Pons (tissue), 1 donor: ENCODE measurements around the gene CFAP61.
"Not testable (repeated sequence)": the region's sequence is repeated elsewhere in the genome, so short reads cannot be mapped to it uniquely, and the experiment has no call there.

ENCODE experiments used
- DNase-seq: peaks from one replicate; pipeline ENCODE4 v3.0.0-alpha.2; 2016; ENCODE audit warnings: low spot score

CFAP61 gene

DNA sequence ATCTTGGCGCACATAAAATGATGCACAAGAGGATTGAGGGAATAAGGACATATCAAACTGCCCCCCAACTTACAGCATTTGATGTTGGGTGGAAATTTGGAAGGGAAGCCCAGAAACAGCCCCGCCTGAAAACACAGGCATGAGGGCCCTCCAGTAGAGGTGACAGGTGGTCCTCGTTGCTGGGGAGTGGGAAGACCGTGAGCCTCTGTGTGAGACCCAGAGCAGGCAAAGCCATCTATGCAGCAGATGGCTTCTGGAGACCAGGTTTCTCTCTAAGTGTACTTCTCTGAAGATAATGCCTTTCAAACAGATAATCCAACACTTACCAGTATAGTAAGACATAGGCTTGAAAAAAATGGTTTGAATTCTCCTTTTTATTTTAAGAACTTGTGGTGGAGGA, 183.3 kb downstream of the CFAP61 start:
- DNase-seq = no peak

DNA sequence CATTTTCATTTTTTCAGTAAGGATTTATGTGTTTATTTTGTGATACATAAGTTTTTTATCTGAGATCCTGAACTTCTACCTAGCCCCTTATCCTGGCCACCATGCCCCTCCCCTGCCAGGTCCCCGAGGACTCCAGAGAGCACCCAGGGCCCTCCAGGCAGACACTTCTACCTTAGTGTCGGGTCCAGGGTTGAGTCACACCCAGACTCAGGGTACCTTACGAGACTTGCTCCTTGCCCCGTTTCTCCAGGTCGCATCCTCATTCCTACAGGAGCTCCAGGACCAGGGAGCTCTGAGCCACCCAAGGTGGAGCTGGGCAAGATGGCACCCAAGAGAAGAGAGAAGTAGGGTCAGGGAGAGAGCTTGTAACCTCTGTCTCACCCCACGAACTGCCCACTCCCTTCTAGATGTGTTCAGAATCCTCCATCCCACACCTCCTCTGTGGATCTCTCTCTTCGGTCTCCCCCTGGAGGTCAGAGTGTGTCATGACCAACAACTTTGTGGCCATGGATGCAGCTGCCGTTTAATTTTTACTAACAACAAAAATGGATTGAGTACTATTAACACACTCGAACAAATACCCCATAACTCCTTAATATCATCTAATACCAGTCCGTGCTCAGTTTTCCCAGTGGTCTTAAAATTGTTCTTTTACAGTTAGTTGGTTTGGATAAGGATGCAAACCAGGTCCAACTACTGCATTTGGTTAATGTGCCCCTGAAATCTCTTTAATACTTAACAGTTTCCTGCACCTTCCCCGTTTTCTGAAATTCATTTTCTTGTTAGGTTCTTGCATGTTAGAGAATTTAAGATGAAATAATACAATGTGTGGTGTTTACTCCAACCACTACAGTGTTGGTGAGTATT, 185.0 kb downstream of the CFAP61 start:
- DNase-seq = peak; percentile 60

DNA sequence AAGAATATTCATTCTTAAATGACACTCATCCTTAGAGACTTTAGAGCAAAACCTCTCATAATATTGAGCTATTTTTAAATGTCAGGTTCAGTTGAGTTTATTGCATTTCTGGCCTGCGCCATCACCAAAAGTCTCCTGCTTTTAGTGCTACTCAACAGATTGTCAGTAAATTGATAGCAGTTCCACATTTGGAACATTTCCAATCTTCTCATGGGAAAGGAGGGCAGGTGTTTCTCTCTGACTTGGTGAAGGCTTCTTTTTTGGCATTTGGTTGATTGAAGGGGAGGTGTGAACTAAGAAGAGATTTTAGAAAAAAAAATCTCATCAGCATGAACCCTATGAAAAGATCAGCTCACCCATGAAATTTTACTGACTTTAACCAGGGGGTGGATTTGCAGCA, 189.6 kb downstream of the CFAP61 start:
- DNase-seq = no peak

DNA sequence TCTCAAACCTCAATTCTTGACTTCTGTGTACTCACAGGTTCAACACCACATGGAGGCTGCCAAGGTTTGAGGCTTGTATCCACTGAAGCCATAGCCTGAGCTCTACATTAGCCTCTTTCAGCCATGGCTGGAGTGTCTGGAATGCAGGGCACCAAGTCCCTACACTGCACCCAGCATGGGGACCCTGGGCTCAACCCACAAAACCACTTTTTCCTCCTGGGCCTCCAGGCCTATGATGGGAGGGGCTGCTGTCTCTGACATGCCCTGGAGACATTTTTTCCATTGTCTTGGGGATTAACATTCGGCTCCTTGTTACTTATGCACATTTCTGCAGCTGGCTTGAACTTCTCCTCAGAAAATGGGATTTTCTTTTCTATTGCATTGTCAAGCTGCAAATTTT, 192.1 kb downstream of the CFAP61 start:
- DNase-seq = not testable (repeated sequence)

DNA sequence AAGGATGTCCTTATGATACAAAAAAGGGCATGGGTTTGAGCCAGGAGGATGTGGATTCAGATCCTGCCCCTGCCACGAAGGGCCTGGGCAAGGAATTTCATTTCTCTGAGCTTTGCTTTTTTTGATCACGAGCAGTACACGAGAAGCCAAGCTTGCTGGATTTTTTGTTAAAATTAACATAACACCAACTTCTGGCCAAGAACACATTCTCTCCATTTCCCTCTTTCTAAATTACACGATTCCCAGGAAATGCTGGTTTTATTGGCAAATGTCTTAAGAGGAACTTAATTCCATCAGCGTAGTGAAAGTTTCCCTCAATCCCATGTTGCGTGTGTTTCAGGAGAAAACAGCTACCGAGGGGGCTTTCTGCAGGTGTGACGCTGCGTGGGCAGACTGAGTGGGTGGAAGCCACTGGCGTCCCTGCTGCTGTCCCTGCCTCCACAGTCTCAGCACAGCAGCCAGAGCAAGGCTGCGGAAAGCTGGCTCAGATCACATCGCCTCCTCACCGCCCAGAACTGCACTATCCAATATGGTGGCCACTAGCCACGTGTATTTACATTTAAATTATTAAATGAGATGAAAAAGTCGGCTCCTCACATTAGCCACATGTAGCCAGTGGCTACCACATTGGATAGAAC, 194.8 kb downstream of the CFAP61 start:
- DNase-seq = no peak

DNA sequence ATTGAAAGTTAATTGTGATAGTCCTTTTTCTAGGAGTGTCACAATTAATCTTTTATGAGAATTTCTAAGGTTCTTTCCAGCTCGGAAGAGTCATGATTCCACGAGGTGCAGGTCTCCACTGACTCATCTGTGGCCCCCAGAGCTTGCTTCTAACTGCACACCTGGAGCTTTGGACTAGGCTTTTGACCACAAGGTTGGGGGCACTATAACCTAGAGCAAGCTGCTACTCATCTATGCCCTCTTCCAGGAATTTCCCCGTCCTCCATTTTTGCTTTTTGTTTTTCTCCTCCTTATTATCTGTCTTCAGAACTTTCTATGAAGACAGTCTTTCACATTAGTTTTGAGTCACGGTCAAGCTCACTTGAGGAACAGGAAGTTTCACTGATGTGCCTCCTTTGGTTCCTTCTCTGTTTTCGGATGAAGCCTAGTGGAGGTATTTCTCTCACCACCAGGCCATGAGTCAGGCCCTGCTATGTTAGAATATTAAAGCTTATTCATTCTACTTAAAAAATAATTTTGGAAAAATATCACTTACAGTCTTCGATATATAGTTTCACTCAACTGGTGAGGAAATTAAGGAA, 196.4 kb downstream of the CFAP61 start:
- DNase-seq = no peak

DNA sequence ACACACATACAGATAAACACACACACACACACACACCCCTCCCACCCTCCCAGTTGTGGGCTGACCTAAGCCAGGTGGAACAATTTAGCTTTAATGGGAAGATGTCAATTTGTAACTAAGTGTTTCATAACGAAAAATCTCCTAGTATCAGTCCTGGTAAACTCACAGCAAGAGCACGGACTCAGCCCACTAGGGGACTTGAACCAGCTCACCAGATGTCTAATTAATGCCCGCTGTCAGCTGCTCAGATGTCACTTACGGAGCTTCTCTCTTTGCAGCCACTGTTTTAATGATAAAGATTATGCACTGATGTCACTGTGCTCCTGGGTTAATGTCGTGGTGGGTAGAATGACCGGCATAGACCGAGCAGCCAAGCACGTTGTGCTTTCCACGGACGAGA, 199.0 kb downstream of the CFAP61 start:
- no peak for DNase-seq

DNA sequence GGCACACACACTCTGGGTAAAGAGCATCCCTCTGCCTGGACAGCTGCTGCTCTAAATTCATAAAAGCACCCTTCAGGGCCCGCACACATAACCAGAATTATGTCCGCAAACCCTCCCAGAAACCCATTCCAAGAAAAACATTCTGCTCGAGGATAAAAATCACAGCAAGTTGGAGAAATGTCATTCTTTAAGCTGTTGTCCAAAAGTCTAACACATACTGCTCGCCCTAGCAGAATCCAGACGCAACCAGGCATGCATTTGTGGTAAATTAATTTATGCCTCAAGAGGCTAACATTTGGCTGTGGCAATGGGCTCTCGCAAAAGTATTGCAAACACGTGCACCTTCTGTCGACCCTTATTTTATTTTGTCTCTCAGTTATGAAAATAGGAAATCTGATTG, 199.5 kb downstream of the CFAP61 start:
- no peak for DNase-seq

DNA sequence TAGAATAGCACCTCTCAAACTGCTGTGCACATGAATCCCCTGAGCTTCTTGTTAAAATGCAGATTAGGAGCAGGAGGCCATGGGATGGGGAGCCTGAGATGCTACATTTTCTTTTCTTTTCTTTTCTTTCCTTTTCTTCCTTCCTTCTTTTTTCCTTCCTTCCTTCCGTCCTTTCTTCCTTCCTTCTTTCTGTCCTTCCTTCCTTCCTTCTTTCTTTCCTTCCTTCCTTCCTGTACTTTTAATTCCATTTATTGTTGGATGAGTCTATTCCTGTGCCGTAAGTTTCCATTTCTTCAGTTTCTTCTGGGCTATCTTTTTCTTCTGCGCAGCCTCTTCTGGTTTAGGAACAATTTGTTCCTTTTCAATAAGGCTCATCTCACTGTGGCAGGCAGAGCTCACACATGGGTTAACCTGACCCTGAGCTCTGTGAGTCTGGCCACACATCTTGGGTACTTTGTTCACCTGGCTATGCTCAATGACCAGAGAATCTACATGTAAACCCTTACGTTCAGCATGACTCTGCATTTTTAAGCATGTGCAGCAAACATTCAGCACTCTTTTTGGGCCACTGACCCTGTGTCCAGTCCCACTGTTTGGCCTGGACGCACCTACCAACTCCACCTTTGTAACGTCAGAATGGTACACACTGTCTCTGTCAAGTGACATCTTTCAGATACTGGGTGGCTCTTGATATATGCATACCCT, 200.9 kb downstream of the CFAP61 start:
- no peak for DNase-seq

DNA sequence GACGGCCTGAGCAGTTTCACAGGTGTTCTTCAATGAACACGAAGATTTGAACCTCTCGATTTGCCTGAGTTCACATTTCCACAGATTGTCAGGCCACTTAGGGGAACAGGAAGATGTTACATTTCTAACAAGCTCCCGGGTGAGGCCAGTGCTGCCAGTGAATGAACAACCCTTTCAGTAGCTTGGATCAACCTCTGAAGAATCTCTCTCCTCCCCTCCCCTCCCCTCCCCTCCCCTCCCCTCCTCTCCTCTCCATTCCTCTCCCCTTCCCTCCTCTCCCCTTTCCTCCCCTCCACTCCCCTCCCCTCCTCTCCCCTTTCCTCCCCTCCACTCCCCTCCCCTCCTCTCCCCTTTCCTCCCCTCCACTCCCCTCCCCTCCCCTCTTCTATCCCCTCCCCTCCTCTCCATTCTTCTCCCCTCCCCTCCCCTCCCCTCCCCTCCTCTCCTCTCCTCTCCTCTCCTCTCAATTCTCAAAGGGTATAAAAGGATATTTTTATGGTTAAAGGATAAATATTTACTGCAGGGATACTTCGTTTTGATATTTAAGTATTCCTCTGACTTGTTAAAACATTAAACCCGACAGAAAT, 201.5 kb downstream of the CFAP61 start:
- DNase-seq = no peak

DNA sequence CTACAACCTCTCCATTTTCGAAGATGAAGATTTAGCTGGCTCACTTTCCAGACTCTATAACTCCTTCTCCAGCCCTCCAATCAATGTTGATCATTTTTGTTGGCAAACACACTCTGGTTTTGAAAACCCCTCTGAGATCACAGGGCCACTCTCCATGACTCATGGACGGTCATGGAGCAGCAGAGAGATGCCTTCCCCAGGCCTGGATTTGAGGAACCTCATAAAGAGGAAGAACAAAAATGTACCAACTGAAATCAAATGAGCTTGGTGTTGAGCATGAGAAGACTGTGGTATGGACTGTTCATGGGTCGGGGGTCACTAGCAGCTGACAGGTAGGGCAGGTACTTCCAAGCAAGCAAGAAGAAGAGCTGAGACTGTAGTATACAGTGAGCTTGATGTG, 202.8 kb downstream of the CFAP61 start:
- no peak for DNase-seq

DNA sequence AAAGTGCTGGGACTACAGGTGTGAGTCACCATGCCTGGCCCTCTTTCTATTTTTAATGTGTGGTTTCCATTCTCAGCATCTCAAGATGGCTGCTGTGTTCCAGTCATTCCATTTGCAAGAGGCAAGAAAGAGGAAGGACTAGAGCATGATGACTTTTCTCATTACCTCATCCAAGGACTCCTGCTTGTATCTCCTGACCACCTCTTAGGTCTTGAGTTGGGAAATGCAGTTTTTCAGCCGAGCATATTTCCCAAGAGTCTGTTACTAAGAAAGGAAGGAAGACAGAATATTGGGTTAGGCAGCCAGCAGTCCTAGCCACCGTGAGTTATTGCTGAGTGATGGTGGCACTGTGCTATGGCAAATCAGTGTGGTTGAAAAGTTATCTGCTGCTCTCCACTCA, 207.2 kb downstream of the CFAP61 start:
- no peak for DNase-seq

DNA sequence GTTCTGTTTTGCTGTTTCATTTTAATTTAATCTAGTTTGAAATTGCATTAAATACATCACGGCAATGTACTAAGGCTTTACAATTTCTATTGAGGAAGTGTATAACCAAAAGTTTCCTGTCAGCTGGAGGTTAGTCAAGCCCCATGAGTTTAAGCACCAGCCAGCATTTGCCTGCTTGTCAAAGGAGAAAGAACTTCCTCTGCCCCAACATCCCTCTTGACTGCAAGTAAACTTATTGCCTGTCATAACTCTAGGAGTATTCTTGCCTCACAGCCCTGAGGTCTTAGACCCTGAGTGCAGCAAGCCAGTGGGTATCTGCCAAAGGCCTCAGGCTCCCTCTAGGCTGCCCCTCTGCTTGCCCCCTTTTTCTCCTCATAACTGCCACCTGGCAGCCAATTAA, 208.8 kb downstream of the CFAP61 start:
- peak; percentile 8 for DNase-seq

DNA sequence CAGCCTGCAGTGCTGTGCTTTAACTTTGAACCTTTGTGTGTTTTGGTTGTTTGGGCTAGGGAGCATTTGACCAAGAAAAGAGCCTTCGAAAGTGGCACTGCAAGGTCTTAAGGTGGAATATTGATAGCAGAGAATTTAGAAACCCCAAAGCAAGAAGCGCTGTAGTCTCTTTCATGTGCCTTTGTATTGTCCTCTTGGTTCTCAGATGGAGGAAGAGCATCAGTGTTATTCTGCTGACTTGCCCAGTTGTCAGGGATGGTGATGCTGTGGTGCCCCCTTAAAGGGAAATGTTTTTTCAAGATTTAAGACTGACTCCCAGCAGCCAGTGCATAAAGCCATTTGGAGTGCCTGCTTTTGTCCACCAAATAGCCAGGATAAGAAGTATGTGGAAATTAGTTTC, 212.9 kb downstream of the CFAP61 start:
- DNase-seq = no peak

DNA sequence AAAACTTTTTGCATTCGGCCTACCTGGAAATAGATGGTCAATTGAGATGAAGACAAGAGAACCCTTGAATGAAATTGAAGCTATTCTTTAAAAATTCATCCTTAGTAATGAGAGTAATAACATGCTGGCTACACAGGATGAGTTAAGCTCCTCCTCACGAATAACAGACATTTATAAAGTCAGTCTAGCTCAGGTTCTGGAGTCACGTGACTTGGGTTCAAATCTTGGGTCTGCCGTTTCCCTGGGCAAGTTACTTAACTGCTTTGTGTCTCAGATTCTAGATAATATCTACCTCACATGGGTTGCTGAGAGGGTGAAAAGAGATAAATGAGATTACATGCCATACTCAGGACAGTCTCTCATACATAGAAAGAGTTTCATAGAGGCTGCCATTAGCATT, 214.2 kb downstream of the CFAP61 start:
- DNase-seq = no peak

DNA sequence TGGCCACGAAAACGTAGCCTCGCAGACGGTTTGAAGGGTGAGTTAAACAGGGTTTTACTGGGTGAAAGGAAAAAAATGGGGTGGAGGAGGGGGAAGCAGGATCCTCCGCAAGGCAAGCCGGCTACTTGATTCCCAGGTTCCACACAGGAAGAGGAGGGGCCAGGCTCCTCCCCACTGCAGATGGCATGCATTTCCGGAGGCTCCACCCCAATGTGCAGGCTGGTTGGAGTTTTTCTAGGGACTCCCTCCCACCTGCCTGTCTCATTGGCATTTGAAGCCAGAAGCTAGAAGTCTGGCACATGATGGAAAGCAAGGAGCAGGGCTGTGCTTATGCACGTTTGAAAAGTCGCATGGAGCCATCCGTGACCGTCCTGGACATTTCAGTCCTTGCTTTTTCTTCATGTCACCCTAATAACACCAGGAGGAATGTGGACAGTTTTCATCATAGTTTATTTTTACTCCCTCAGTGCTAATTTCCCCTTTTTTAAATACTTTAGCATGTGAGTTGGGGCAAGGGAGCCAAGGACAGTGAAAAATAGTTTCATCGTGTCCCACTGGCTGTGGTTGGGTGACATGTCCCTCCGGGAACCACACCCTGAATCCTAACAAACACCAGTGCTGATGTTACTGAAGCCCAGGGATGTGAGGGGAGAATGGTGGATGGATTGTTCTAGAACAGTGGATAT, 215.5 kb downstream of the CFAP61 start:
- DNase-seq = no peak

DNA sequence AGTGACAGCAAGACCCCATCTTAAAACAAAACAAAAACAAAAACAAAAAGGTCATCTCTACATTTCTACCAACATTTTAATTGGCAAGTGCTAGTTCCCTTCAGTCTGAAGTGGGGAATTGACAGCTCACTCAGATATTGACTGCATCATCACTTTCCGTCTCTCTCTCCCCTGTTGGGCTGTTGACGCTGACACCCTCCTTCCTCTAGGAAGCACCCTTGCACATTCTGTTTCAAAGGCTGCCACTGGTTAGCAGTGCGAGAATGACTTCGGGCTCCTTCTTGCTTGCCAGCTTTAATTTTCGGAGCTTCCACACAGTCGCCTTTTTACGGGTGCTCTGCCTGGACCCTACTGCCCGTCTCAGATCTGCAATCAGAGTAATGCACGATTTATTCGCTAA, 218.9 kb downstream of the CFAP61 start:
- DNase-seq = no peak

DNA sequence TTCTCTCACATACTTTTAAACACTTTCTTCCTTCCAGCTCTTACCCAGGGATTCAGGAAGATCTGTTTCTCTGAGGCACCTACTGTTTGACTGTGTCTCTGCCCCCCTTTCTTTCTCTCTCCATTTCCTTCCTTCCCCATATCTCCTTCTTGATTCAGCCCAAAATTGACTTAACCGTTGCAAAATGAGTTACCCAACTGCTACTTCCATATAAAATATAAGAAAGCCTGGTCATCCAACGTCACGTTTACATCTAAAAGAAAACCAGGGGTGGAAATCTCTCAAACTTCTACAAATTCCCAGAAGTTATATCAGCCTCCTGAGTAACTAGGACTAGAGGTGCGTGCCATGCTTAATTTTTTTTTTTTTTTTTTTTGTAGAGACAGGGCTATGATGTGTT, 220.4 kb downstream of the CFAP61 start:
- no peak for DNase-seq

DNA sequence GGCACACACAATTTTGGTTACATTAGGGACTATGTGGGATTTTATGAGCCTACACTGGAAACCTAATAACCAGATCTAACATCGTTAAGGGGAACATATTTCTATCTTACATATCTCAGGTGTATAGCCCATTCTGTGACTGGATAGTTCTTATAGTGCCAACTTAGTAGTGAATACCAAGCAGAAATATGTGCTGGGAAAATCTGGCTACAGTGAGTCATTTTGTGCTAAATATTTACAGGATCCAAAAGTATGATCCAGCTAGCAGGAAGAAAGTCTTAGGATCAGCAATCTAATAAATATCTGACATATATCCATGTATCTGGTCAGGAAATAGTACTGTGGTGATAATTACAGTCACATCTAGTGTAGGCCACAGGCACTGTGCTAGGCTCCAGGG, 221.0 kb downstream of the CFAP61 start:
- DNase-seq = no peak

DNA sequence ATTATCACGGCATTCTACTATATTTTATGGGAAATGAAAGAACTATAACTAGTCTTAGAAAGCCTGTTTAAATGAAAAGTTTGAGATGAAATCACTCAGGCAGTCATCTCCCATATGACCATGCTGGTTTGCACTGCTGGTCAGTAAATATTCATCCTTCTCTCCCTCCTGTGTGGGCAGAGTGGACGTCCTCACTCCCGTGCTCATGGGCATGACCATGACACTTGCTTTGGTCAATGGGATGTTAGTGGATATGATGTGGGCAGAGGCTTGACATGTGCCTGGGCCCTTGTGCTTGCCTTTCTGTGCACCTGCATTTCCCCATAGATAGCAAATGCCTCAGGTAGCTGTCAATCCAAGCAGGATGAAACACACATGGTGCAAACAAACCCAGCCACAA, 222.5 kb downstream of the CFAP61 start:
- DNase-seq = no peak

DNA sequence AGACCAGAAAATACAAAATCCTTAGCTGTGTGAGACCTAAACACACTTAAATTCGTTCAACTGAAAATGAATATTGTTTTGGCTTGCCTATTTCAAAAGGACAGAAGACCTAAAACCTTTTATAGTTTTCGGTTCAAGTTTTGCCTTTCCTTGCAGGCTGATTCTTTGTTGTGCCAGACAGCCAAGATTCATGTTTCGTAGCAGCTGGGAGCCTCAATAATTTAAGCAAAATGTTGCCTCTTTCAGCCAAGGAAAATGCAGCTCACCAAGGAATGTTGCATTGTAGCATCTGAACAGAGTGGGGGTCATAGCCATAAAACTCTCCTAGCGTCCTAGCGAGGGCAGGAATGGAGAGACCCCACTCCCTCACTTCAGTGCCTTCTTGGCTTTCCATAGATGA, 223.3 kb downstream of the CFAP61 start:
- DNase-seq = no peak
